Endothelial cell of coronary artery (primary cell): ENCODE data around the gene MDFIC. TPM values are rescaled to one million over a fixed set of nuclear protein-coding genes. Genes with fewer than 3 reads are reported as not detected.

ENCODE experiments used
- total RNA-seq: library from RNA; depleted of rRNA; stranded (reverse); fragments of >200 nt; gene quantifications from 2 replicates; pipeline ENCODE4 v1.2.3, GENCODE V29; 2014

The MDFIC gene
- total RNA-seq = 12.0 and 14.0 TPM in 2 replicates

GRCh38 chr7:114922026-114922651 lies at the start of gene MDFIC:
TSS of gene MDFIC (plus strand) at chr7:114922094. CDS start at chr7:114923034, 940 bp downstream.

